GM12878 (cell line): ENCODE measurements around the gene FADS1. TPM values are rescaled to one million over a fixed set of nuclear protein-coding genes. Genes with fewer than 3 reads are reported as not detected.

Experiments used
- ATAC-seq: fragments of 200-7000 bp; cut with Tn5 transposase; 3 replicates; pipeline ENCODE4 v1.9.1; 2020; ENCODE audit warnings: mild to moderate bottlenecking, moderate library complexity
- BruUV-seq: library from RNA; stranded (reverse); fragments of 400-500 nt; replicated peaks from 2 replicates; lab custom pipeline; 2021; lab: Mats Ljungman, UMichigan
- CTCF ChIA-PET: fragments of 300-600 bp; sonication (Branson Sonifier 250); formaldehyde crosslinking; extraction: SDS; loops from one replicate; lab custom pipeline; 2021; ENCODE audit warnings: inconsistent platforms; lab: Yijun Ruan, JAX
- POLR2A ChIA-PET: fragments of 350-600 bp; formaldehyde crosslinking; extraction: SDS; loops from one replicate; lab custom pipeline; 2021; ENCODE audit warnings: inconsistent platforms; lab: Charles Lee
- RAD21 ChIA-PET: fragments of 300-600 bp; sonication (Branson Sonifier 250); formaldehyde crosslinking; loops from one replicate; lab custom pipeline; 2023; ENCODE audit warnings: antibody characterized with exemption; ENCODE audit not compliant: unreplicated experiment; lab: Charles Lee
- SMC1A ChIA-PET: fragments of 300-600 bp; sonication (Branson Sonifier 250); formaldehyde crosslinking; loops from one replicate; lab custom pipeline; 2023; ENCODE audit not compliant: unreplicated experiment, uncharacterized antibody; lab: Charles Lee
- DNase-seq: peaks from one replicate; pipeline ENCODE4 v3.0.0-alpha.2; 2011; ENCODE audit warnings: low read depth, low spot score
- FAIRE-seq: peaks from 3 replicates; lab custom pipeline; 2011; peaks lifted over from hg19 to GRCh38; lab: Jason Lieb, UNC
- H2AFZ ChIP-seq: 2 replicates; pipeline ENCODE4 v1.6.0; 2011; ENCODE audit warnings: low read depth, low read length, control low read depth; ENCODE audit not compliant: control insufficient read depth
- H3K27ac ChIP-seq: 2 replicates; pipeline ENCODE4 v1.5.1; 2011; ENCODE audit warnings: control low read depth; ENCODE audit not compliant: control insufficient read depth, insufficient read depth
- H3K27me3 ChIP-seq, 2 experiments: replicated peaks in 1 of 2; 2 replicates each; pipeline versions ENCODE4 v1.6.0 to v1.6.1; 2011; ENCODE audit warnings: low read length in 1 of 2; ENCODE audit not compliant: control insufficient read depth in 2 of 2, insufficient read depth in 2 of 2
- H3K36me3 ChIP-seq, 2 experiments: 2 replicates each; pipeline ENCODE4 v1.5.1; 2011; ENCODE audit warnings: low read length in 1 of 2; ENCODE audit not compliant: control insufficient read depth in 2 of 2, insufficient read depth in 2 of 2
- H3K4me1 ChIP-seq: 2 replicates; pipeline ENCODE4 v1.6.1; 2011; ENCODE audit warnings: mild to moderate bottlenecking, low read length, moderate library complexity, mixed read lengths; ENCODE audit not compliant: control insufficient read depth, insufficient read depth
- H3K4me2 ChIP-seq: 2 replicates; pipeline ENCODE4 v1.6.0; 2011; ENCODE audit warnings: control low read depth; ENCODE audit not compliant: control insufficient read depth, insufficient read depth
- H3K4me3 ChIP-seq: fragments of 200-600 bp; sonication (generic); 2 replicates; pipeline ENCODE4 v1.5.1; 2016
- H3K79me2 ChIP-seq: 2 replicates; pipeline ENCODE4 v1.6.0; 2011; ENCODE audit warnings: low read length; ENCODE audit not compliant: control insufficient read depth, insufficient read depth
- H3K9ac ChIP-seq: 2 replicates; pipeline ENCODE4 v1.8.0; 2011; ENCODE audit warnings: low read length, control low read depth, mixed read lengths; ENCODE audit not compliant: control insufficient read depth, insufficient read depth
- H3K9me3 ChIP-seq: replicated peaks from 3 replicates; pipeline ENCODE4 v1.5.1; 2011; ENCODE audit warnings: mild to moderate bottlenecking, low read length; ENCODE audit not compliant: control insufficient read depth, insufficient read depth
- H4K20me1 ChIP-seq: 2 replicates; pipeline ENCODE4 v1.6.0; 2011; ENCODE audit not compliant: control insufficient read depth, insufficient read depth
- DPF2 ChIP-seq: fragments of 450-650 bp; IDR thresholded peaks from 2 replicates; pipeline ENCODE4 v1.6.1; 2017; ENCODE audit warnings: mild to moderate bottlenecking
- KLF5 ChIP-seq: fragments of 450-650 bp; IDR thresholded peaks from 2 replicates; pipeline ENCODE4 v1.6.1; 2014; ENCODE audit warnings: mild to moderate bottlenecking; ENCODE audit not compliant: partially characterized antibody
- POLR2A ChIP-seq: IDR thresholded peaks from 2 replicates; pipeline ENCODE4 v1.6.1; 2011; ENCODE audit warnings: low read depth, mild to moderate bottlenecking, low read length
- RBBP5 ChIP-seq: fragments of 200-600 bp; sonication (generic); conservative IDR thresholded peaks from 2 replicates; pipeline ENCODE4 v1.6.1; 2016
- WGBS: methylation state at CpG from one replicate; pipeline ENCODE4 v1.1.6; 2016; ENCODE audit warnings: low lambda C conversion rate; ENCODE audit not compliant: insufficient replicate concordance, insufficient coverage; ENCODE audit errors: missing lambda C conversion rate; 5-methylcytosine and 5-hydroxymethylcytosine counted together
- in situ Hi-C: fragments of 300-500 bp; cut with MboI; formaldehyde crosslinking; loops from 9 replicates; pipeline ENCODE4 v1.14.3; 2018; ENCODE audit warnings: mixed read lengths
- intact Hi-C: fragments of 100-400 bp; cut with micrococcal nuclease; formaldehyde crosslinking; loops from one replicate; pipeline ENCODE4 v1.14.2; 2022; ENCODE audit not compliant: unreplicated experiment
- polyA plus RNA-seq, 11 experiments: library from polyadenylated mRNA; depleted of rRNA in 4 of 11; unstranded in 6 of 11; stranded (reverse) in 5 of 11; fragments of >200 nt; fragmentation: Nextera tagmentation in 4 of 11; fragmentation: Illumina TruSeq in 1 of 11; extraction: Ambion mirVana in 4 of 11; extraction: Trizol in 1 of 11; gene quantifications; 1 replicate in 1 of 11; 2 replicates in 10 of 11; pipeline versions ENCODE4 v1.2.1 to v1.2.3, GENCODE V29; 2011 to 2016; ENCODE audit warnings: inconsistent platforms in 2 of 11, missing spikeins in 2 of 11, low read depth in 1 of 11
- total RNA-seq, 4 experiments: library from RNA; depleted of rRNA in 3 of 4; stranded (reverse); fragments of >200 nt in 3 of 4; fragmentation: Illumina TruSeq in 1 of 4; extraction: Trizol in 1 of 4; gene quantifications; 2 replicates each; pipeline versions ENCODE4 v1.2.1 to v1.2.3, GENCODE V29; 2013 to 2021

The FADS1 gene
- total and polyA plus RNA-seq, 10 of the 15 experiments (the other 5 are each of a cell fraction or from before 2014, with no cell fraction given): 8.8 to 73.9 (median 39.0) TPM

- peaks cover 5 to 17% of the 10 kb centered on the region in 2 experiments for H3K36me3 ChIP-seq
- no peak for TF ChIP-seq RBBP5
- TF ChIP-seq POLR2A: peak; percentile 10; the same call in 1 of the 2 replicates
- TF ChIP-seq KLF5: no peak
- peaks cover 36% of the 10 kb centered on the region for H3K4me1 ChIP-seq
- in situ Hi-C loops: no loop called here
- H3K27ac ChIP-seq: peak overlapping the region; percentile 95
- no peaks in the 10 kb centered on the region for H3K27me3 ChIP-seq
- H3K79me2 ChIP-seq: peaks cover 86% of the 10 kb centered on the region
- FAIRE-seq (no peak), ATAC-seq (no peak), DNase-seq (no peak)
- BruUV-seq: no TSS peak
- ChIA-PET SMC1A (interaction anchor here (1.1 to 2.3 kb wide), 4 partner anchors 18 to 37 kb away, joined by 3 to 18 read pairs (median 4); no protein-coding TSS in a partner anchor), RAD21 (interaction anchor here (1.4 to 2.4 kb wide), 2 partner anchors 35 to 40 kb away, joined by 3 to 14 read pairs; partner anchors contain the start of gene FEN1), POLR2A (interaction anchor here (1.4 to 4.8 kb wide), 5 partner anchors 13 to 41 kb away, joined by 4 to 76 read pairs (median 9); partner anchors contain the start of genes FADS1, FEN1 and TMEM258), CTCF (interaction anchor here (1.2 to 2.4 kb wide), 7 partner anchors 15 to 275 kb away, joined by 3 to 23 read pairs (median 5); partner anchors contain the start of gene FADS1)
- H3K9me3 ChIP-seq: no peaks in the 10 kb centered on the region
- H2AFZ ChIP-seq: no peak overlapping the region
- H4K20me1 ChIP-seq: no peaks in the 10 kb centered on the region
- no peak overlapping the region; the same call in 1 of the 2 replicates for H3K9ac ChIP-seq
- intact Hi-C loops: no loop called here
- peak overlapping the region; percentile 87 for H3K4me2 ChIP-seq
- no peak overlapping the region for H3K4me3 ChIP-seq
- 97% methylated on average over 11 of the region's 11 CpGs for WGBS
Observed at GRCh38 chr11:61833471-61833870, 16.7 kb upstream of the FADS1 start.

GRCh38 chr11:61832754-61833153 is 16.0 kb upstream of the FADS1 start:
- Histone ChIP-seq H4K20me1 (no peaks in the 10 kb centered on the region), H3K9me3 (no peaks in the 10 kb centered on the region), H3K9ac (no peak overlapping the region), H3K4me3 (peak overlapping the region; percentile 51; the same call in 1 of the 2 replicates), H3K4me1 (peaks cover 36% of the 10 kb centered on the region), H2AFZ (no peak overlapping the region), H3K27me3 (no peaks in the 10 kb centered on the region), H3K79me2 (peaks cover 92% of the 10 kb centered on the region), H3K27ac (0 out of 2 replicates have a peak overlapping the region, but pooled peaks have one; percentile 23), H3K4me2 (peak overlapping the region; percentile 87), H3K36me3 (peaks cover 5 to 12% of the 10 kb centered on the region in 2 experiments)
- no peak for FAIRE-seq
- CTCF ChIA-PET: interaction anchor here (0.6 to 2.4 kb wide), 7 partner anchors 18 to 278 kb away, joined by 4 to 23 read pairs (median 6); no protein-coding TSS in a partner anchor
- intact Hi-C loops: no loop called here
- in situ Hi-C loops: no loop called here
- RAD21 ChIA-PET: interaction anchor here (0.9 to 6.9 kb wide), 3 partner anchors 18 to 35 kb away, joined by 3 to 48 read pairs (median 14); no protein-coding TSS in a partner anchor
- 48% methylated on average over 7 of the region's 7 CpGs for WGBS
- peak; percentile 23; the same call in 1 of the 2 replicates for TF ChIP-seq POLR2A
- no peak for TF ChIP-seq DPF2
- POLR2A ChIA-PET: interaction anchor here (1.4 to 6.9 kb wide), 4 partner anchors 12 to 25 kb away, joined by 4 to 167 read pairs (median 43); partner anchors contain the start of gene FADS1
- no TSS peak for BruUV-seq
- SMC1A ChIA-PET: interaction anchor here (1.1 to 6.2 kb wide), 3 partner anchors 16 to 38 kb away, joined by 4 to 67 read pairs (median 28); partner anchors contain the start of gene FADS1
- no peak for ATAC-seq
- DNase-seq: no peak
